ENCODE results near the gene ACSF3.
A peak's percentile ranks its signal among the peaks of the same experiment; 100 is the strongest.

Gene ACSF3

DNA sequence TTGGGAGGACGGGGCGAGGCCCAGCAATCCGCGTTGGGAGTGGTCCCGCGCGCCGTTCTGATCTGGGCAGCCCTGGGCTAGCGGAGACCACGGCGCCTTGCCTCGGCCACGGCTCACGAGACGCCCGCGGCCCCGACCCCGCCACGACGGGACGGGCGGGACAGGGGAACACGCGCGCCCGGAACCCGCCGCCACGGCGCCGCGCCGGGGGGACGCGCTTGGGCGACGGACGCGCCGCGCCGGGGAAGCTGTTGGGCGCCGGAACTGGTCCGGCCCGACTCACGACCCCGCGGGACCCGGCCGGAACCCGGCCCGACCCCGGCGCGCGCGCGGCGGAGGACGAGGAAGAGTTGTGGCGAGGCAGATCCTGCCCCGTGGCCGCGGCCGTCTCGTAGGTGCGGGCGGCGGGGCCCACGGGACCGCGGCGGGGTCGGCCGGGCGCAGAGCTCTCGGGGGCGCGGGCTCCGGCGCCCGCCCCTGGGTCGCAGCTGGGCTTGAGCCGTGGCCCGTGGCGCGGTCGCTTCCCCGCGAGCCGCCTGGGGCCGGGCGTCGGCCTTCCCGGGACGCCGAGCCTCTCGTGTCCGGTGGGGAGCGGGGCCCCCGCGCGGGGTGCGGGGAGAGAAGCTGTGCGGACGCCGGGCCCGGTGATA, at the start of gene ACSF3:
Gene ACSF3 (plus strand): TSS at position 251 of the 650 bp plus-strand sequence. CDS start 6,830 bp downstream, outside the sequence.
- TF ChIP-seq, protein P1, sequence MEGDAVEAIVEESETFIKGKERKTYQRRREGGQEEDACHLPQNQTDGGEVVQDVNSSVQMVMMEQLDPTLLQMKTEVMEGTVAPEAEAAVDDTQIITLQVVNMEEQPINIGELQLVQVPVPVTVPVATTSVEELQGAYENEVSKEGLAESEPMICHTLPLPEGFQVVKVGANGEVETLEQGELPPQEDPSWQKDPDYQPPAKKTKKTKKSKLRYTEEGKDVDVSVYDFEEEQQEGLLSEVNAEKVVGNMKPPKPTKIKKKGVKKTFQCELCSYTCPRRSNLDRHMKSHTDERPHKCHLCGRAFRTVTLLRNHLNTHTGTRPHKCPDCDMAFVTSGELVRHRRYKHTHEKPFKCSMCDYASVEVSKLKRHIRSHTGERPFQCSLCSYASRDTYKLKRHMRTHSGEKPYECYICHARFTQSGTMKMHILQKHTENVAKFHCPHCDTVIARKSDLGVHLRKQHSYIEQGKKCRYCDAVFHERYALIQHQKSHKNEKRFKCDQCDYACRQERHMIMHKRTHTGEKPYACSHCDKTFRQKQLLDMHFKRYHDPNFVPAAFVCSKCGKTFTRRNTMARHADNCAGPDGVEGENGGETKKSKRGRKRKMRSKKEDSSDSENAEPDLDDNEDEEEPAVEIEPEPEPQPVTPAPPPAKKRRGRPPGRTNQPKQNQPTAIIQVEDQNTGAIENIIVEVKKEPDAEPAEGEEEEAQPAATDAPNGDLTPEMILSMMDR (conservative IDR thresholded peaks at IDR 0.05; ENCODE audit: low read depth, low read length): no peak
- DNase-seq (ENCODE audit: low read depth): peak; percentile 44

GRCh38 chr16:89044418-89045180, 49.1 kb upstream of the ACSF3 start:
- H3K4me3 ChIP-seq (ENCODE audit: low read depth, low read length): no peak overlapping the region
- no peak for DNase-seq (ENCODE audit: low read depth)
- TF ChIP-seq, protein P1 (conservative IDR thresholded peaks at IDR 0.05; ENCODE audit: low read depth, low read length): no peak

More for the DNA sequence above, at the start of gene ACSF3:
- peak within 1 kb of the TSS; percentile 67 for H3K4me3 ChIP-seq (ENCODE audit: low read depth, low read length)

- no peak overlapping the region for H3K4me3 ChIP-seq (ENCODE audit: low read depth, low read length)
- TF ChIP-seq, protein P1 (conservative IDR thresholded peaks at IDR 0.05; ENCODE audit: low read depth, low read length): no peak
- DNase-seq (ENCODE audit: low read depth): no peak
These were observed 48.4 kb upstream of the ACSF3 start for GRCh38 chr16:89045181-89045815.

GRCh38 chr16:89045881-89046280, 47.8 kb upstream of the ACSF3 start:
- no peak overlapping the region for H3K4me3 ChIP-seq (ENCODE audit: low read depth, low read length)
- no peak for DNase-seq (ENCODE audit: low read depth)
- TF ChIP-seq, protein P1 (conservative IDR thresholded peaks at IDR 0.05; ENCODE audit: low read depth, low read length): no peak

- H3K4me3 ChIP-seq (ENCODE audit: low read depth, low read length): no peak overlapping the region
- DNase-seq (ENCODE audit: low read depth): no peak
- TF ChIP-seq, protein P1 (conservative IDR thresholded peaks at IDR 0.05; ENCODE audit: low read depth, low read length): no peak
These were observed 47.2 kb upstream of the ACSF3 start for GRCh38 chr16:89046491-89046890.

GRCh38 chr16:89047331-89048089, 46.1 kb upstream of the ACSF3 start:
- TF ChIP-seq, protein P1 (conservative IDR thresholded peaks at IDR 0.05; ENCODE audit: low read depth, low read length): no peak
- no peak overlapping the region for H3K4me3 ChIP-seq (ENCODE audit: low read depth, low read length)
- no peak for DNase-seq (ENCODE audit: low read depth)
